Stimulated activated CD8-positive, alpha-beta memory T cell treated with anti-CD3 and anti-CD28 coated beads, Interleukin-4, amount 100 ng/mL, for 24 hours (primary cell): Measurements from ENCODE around the gene SUMF2.
"Not testable (repeated sequence)": the region's sequence is repeated elsewhere in the genome, so short reads cannot be mapped to it uniquely, and the experiment has no call there.

Experiments used
- DNase-seq: peaks from one replicate; pipeline ENCODE4 v3.0.0-alpha.2; 2020; ENCODE audit warnings: low read depth

SUMF2 gene

GRCh38 chr7:56062382-56062781 lies 1.7 kb upstream of the SUMF2 start:
- DNase-seq = no peak

DNA sequence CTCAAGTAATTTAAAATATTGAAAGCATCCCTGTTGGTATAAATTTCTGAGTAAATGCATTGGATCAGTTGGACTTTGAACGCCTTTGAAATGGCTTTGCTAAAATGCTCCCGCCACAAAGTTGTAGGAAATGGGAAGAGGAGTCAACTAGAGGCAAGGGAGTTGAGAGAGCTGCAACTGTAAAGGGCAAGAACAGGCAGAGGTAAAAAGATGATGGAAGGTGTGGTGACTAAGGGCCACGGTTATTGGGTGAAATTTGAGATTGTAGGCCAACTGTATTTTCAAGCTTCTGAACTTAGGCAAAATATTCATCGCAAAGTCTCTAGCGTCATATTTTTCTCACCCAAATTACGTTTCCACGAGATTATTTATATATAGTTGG lies 595 bp upstream of the SUMF2 start:
- no peak for DNase-seq

GRCh38 chr7:56066376-56066775 lies 2.3 kb downstream of the SUMF2 start:
- not testable (repeated sequence) for DNase-seq

- DNase-seq = peak; percentile 33
Measured at GRCh38 chr7:56074371-56074791, 10.3 kb downstream of the SUMF2 start.

DNA sequence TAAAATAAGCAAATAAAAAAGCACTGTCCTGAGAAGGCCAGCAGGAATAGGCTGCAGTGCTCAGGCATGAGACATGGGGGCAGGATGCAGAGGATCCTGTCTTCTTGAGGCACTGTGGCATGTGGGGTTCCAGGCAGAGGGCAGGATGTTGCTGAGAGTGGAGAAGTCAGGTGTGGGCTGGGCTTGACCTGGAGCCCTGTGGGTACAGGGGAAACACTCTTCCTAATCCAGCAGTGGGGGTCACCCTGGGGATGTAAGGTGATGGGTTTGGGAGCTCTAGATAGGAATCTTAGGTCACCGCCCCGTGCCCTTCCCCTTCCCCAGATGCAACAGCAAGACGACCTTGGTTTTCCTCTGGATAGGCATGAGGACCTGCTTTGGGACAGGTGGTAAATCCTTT lies 13.6 kb downstream of the SUMF2 start:
- no peak for DNase-seq

- no peak for DNase-seq
Measured at GRCh38 chr7:56078196-56078595, 14.1 kb downstream of the SUMF2 start.

GRCh38 chr7:56079450-56080185 lies 15.5 kb downstream of the SUMF2 start:
- no peak for DNase-seq

GRCh38 chr7:56080726-56081435 lies 16.8 kb downstream of the SUMF2 start:
- DNase-seq = not testable (repeated sequence)

DNA sequence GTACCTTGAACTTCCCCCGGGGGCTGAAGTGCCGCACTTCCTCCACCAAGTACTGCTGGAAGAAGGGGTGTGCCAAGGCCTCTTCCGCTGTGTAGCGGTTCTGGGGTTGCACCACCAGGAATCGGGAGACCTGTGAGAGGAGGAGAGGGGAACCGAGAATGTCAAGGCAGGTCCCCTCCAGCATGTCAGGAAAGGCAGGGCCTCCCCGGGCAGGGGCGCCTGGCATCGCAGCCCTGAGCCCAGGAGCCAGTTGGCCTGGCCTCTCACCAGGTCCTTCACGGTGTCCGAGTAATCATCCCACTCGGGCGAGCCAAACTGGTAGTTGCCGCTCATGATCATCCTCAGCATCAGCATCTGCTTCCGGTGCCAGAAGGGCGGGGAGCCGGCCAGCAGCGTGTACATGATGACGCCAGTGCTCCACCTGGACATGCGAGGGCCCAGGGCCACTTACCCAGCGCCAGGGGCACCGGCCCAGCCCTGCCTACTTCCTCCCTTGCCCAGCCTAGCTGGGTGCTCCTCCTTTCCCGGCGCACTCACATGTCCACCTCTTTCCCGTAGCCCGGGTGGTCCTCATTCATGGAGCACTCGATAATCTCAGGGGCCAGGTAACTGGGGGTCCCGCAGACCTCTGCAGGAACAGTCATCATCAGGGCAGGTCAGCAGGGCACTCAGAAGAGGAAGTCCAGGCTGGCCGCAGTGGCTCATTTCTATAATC lies 17.7 kb downstream of the SUMF2 start:
- DNase-seq = no peak

- no peak for DNase-seq
Measured at GRCh38 chr7:56083150-56083785, 19.2 kb downstream of the SUMF2 start.

GRCh38 chr7:56086761-56087160 lies 22.7 kb downstream of the SUMF2 start:
- DNase-seq = no peak

DNA sequence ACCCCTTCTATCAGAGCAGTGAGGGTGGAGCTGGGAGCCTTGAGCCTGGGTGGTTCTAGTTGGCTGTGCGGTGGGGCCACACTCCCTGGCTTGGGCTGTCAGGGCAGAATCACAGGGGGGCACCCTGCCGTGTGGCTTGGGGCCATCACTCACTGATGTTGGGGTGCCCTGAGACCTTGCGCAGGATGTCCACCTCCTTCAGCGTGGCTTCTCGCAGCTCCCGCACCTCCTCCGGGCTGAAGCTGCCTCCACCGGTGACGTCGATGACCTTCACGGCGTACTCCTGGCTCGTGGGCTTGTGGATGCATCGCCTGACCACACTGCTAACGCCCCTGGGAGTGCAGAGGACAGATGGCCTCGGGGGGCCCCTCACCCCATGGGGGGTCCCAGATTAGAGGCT lies 23.4 kb downstream of the SUMF2 start:
- DNase-seq = no peak

GRCh38 chr7:56091591-56091990 lies 27.5 kb downstream of the SUMF2 start:
- DNase-seq = no peak

- DNase-seq = not testable (repeated sequence)
Measured at GRCh38 chr7:56092388-56092787, 28.3 kb downstream of the SUMF2 start.

DNA sequence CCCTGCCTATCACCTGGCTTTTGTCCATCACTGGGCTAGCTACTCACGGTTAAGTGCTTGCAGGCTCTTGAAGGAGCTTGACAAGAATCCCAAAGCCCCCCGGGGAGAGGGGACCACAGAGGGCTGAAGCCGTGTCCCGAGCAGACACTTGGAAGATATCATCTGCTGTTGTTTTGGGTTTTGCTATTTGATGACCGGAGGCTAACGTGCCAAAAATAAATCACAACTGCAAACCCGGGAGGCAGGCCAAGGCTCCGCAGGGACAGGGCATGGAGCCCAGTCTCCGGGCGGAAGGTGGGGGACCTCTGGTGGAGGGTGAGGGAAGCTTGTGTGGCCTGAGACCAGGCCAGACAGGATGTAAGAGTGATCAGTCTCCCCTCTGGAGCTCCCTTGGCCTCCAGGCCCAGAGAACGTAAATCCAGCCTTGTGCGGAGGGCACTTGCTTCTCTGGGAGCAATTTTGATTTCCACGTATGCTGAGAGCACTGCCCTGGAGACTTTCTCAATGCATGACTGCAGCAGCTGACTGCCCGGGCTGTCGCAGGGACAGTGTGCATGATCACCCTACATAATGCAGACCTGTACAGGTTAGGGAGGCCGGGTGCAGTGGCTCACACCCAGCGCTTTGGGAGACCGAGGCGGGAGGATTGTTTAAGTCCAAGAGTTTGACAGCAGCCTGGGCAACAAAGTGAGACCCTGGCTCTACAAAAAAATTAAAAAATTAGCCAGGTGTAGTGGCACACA lies 28.9 kb downstream of the SUMF2 start, which contains the start of gene PHKG1:
TSS of gene PHKG1 (minus strand) at position 164 of the 743 bp plus-strand sequence. CDS start 4,011 bp downstream, outside the sequence.
- DNase-seq = no peak

DNA sequence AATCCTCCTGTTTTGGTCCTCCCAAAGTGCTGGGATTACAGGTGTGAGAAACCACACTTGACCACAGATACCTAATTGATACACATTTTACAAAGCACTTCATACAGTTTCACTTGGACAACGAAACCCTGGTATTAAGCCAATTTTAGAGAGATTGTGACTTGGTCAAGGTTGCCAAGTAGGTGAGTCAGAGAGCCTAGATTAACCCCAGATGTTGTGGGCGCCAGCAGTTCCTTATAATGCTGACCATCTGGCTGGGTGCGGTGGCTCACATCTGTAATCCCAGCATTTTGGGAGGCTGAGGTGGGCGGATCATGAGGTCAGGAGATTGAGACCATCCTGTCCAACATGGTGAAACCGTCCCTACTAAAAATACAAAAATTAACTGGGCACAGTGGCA lies 33.6 kb downstream of the SUMF2 start:
- no peak for DNase-seq

GRCh38 chr7:56098187-56099008 lies 34.3 kb downstream of the SUMF2 start:
- DNase-seq = not testable (repeated sequence)

- DNase-seq = no peak
Measured at GRCh38 chr7:56099653-56100052, 35.6 kb downstream of the SUMF2 start.

DNA sequence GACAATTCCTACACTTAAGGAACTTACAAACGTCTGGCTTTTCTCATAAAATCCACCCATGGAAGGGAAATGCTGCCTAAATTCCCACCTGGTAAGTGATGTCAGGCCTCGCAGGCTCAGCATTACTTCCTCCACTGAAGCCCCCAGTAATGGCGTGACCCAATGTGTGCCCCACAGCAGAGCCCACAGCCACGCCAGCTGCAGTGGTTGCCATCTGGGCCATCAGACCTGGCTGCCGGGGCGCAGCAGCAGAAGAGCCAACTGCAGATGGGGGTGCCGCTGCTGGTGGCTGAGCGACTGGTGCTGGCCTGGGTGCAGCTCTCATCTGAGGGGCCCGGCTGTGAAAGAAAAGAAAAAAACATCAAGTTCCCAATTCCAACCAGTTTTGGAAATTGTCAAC lies 40.1 kb downstream of the SUMF2 start:
- not testable (repeated sequence) for DNase-seq

DNA sequence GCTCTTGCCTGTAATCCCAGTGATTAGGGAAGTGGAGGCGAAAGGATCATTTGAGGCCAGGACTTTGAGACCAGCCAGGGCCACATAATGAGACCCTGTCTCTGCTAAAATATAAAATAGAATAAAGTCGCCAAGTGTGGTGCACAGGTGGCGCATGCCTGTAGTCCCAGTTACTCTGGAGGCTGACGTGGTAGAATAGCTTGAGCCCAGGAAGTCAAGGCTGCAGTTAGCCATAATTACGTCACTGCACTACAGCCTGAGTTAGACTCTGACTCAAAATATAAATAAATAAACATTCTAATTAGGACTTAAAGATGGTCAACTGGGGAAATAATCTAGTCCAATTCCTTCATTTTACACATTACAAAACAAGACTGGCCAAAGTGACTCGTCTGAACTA lies 41.4 kb downstream of the SUMF2 start:
- DNase-seq = no peak
